GM12878 (cell line): ENCODE data around the gene EXO1. TPM values are rescaled to one million over a fixed set of nuclear protein-coding genes. Genes with fewer than 3 reads are reported as not detected.
"Not testable (repeated sequence)": the region's sequence is repeated elsewhere in the genome, so short reads cannot be mapped to it uniquely, and the experiment has no call there.

Source experiments
- ATAC-seq: fragments of 200-7000 bp; cut with Tn5 transposase; 3 replicates; pipeline ENCODE4 v1.9.1; 2020; ENCODE audit warnings: mild to moderate bottlenecking, moderate library complexity
- BruUV-seq: library from RNA; stranded (reverse); fragments of 400-500 nt; replicated peaks from 2 replicates; lab custom pipeline; 2021; lab: Mats Ljungman, UMichigan
- CTCF ChIA-PET: fragments of 300-600 bp; sonication (Branson Sonifier 250); formaldehyde crosslinking; extraction: SDS; loops from one replicate; lab custom pipeline; 2021; ENCODE audit warnings: inconsistent platforms; lab: Yijun Ruan, JAX
- POLR2A ChIA-PET: fragments of 350-600 bp; formaldehyde crosslinking; extraction: SDS; loops from one replicate; lab custom pipeline; 2021; ENCODE audit warnings: inconsistent platforms; lab: Charles Lee
- RAD21 ChIA-PET: fragments of 300-600 bp; sonication (Branson Sonifier 250); formaldehyde crosslinking; loops from one replicate; lab custom pipeline; 2023; ENCODE audit warnings: antibody characterized with exemption; ENCODE audit not compliant: unreplicated experiment; lab: Charles Lee
- SMC1A ChIA-PET: fragments of 300-600 bp; sonication (Branson Sonifier 250); formaldehyde crosslinking; loops from one replicate; lab custom pipeline; 2023; ENCODE audit not compliant: unreplicated experiment, uncharacterized antibody; lab: Charles Lee
- DNase-seq: peaks from one replicate; pipeline ENCODE4 v3.0.0-alpha.2; 2011; ENCODE audit warnings: low read depth, low spot score
- FAIRE-seq: peaks from 3 replicates; lab custom pipeline; 2011; peaks lifted over from hg19 to GRCh38; lab: Jason Lieb, UNC
- H2AFZ ChIP-seq: 2 replicates; pipeline ENCODE4 v1.6.0; 2011; ENCODE audit warnings: low read depth, low read length, control low read depth; ENCODE audit not compliant: control insufficient read depth
- H3K27ac ChIP-seq: 2 replicates; pipeline ENCODE4 v1.5.1; 2011; ENCODE audit warnings: control low read depth; ENCODE audit not compliant: control insufficient read depth, insufficient read depth
- H3K27me3 ChIP-seq, 2 experiments: replicated peaks in 1 of 2; 2 replicates each; pipeline versions ENCODE4 v1.6.0 to v1.6.1; 2011; ENCODE audit warnings: low read length in 1 of 2; ENCODE audit not compliant: control insufficient read depth in 2 of 2, insufficient read depth in 2 of 2
- H3K36me3 ChIP-seq, 2 experiments: 2 replicates each; pipeline ENCODE4 v1.5.1; 2011; ENCODE audit warnings: low read length in 1 of 2; ENCODE audit not compliant: control insufficient read depth in 2 of 2, insufficient read depth in 2 of 2
- H3K4me1 ChIP-seq: 2 replicates; pipeline ENCODE4 v1.6.1; 2011; ENCODE audit warnings: mild to moderate bottlenecking, low read length, moderate library complexity, mixed read lengths; ENCODE audit not compliant: control insufficient read depth, insufficient read depth
- H3K4me2 ChIP-seq: 2 replicates; pipeline ENCODE4 v1.6.0; 2011; ENCODE audit warnings: control low read depth; ENCODE audit not compliant: control insufficient read depth, insufficient read depth
- H3K4me3 ChIP-seq: fragments of 200-600 bp; sonication (generic); 2 replicates; pipeline ENCODE4 v1.5.1; 2016
- H3K79me2 ChIP-seq: 2 replicates; pipeline ENCODE4 v1.6.0; 2011; ENCODE audit warnings: low read length; ENCODE audit not compliant: control insufficient read depth, insufficient read depth
- H3K9ac ChIP-seq: 2 replicates; pipeline ENCODE4 v1.8.0; 2011; ENCODE audit warnings: low read length, control low read depth, mixed read lengths; ENCODE audit not compliant: control insufficient read depth, insufficient read depth
- H3K9me3 ChIP-seq: replicated peaks from 3 replicates; pipeline ENCODE4 v1.5.1; 2011; ENCODE audit warnings: mild to moderate bottlenecking, low read length; ENCODE audit not compliant: control insufficient read depth, insufficient read depth
- H4K20me1 ChIP-seq: 2 replicates; pipeline ENCODE4 v1.6.0; 2011; ENCODE audit not compliant: control insufficient read depth, insufficient read depth
- BCL11A ChIP-seq: IDR thresholded peaks from 2 replicates; pipeline ENCODE4 v1.6.1; 2011; ENCODE audit warnings: low read depth, low read length
- BHLHE40 ChIP-seq, 2 experiments: fragments of 450-650 bp in 1 of 2; IDR thresholded peaks; 2 replicates each; pipeline ENCODE4 v1.6.1; 2011 to 2017; ENCODE audit warnings: low read depth in 2 of 2, borderline replicate concordance in 1 of 2, improper control_type of control experiment in 1 of 2, low read length in 1 of 2, mild to moderate bottlenecking in 1 of 2
- BMI1 ChIP-seq: fragments of 450-650 bp; IDR thresholded peaks from 2 replicates; pipeline ENCODE4 v1.6.1; 2016; ENCODE audit warnings: mild to moderate bottlenecking, moderate library complexity, borderline replicate concordance
- CHD1 ChIP-seq: IDR thresholded peaks from 2 replicates; pipeline ENCODE4 v1.6.1; 2012; ENCODE audit warnings: low read depth, low read length, improper control_type of control experiment
- IKZF2 ChIP-seq, 2 experiments: fragments of 450-650 bp; IDR thresholded peaks; 2 replicates each; pipeline ENCODE4 v1.6.1; 2017; ENCODE audit warnings: mild to moderate bottlenecking in 2 of 2, moderate library complexity in 2 of 2
- POLR2AphosphoS2 ChIP-seq: IDR thresholded peaks from 2 replicates; pipeline ENCODE4 v1.6.1; 2011; ENCODE audit warnings: low read depth, mild to moderate bottlenecking, low read length, improper control_type of control experiment, moderate library complexity
- SMAD1 ChIP-seq: fragments of 450-650 bp; IDR thresholded peaks from 2 replicates; pipeline ENCODE4 v1.6.1; 2018; ENCODE audit warnings: mild to moderate bottlenecking, low read depth; ENCODE audit not compliant: partially characterized antibody
- TCF12 ChIP-seq: IDR thresholded peaks from 2 replicates; pipeline ENCODE4 v1.6.1; 2011; ENCODE audit warnings: low read depth, mild to moderate bottlenecking, low read length
- WGBS: methylation state at CpG from one replicate; pipeline ENCODE4 v1.1.6; 2016; ENCODE audit warnings: low lambda C conversion rate; ENCODE audit not compliant: insufficient replicate concordance, insufficient coverage; ENCODE audit errors: missing lambda C conversion rate; 5-methylcytosine and 5-hydroxymethylcytosine counted together
- in situ Hi-C: fragments of 300-500 bp; cut with MboI; formaldehyde crosslinking; loops from 9 replicates; pipeline ENCODE4 v1.14.3; 2018; ENCODE audit warnings: mixed read lengths
- intact Hi-C: fragments of 100-400 bp; cut with micrococcal nuclease; formaldehyde crosslinking; loops from one replicate; pipeline ENCODE4 v1.14.2; 2022; ENCODE audit not compliant: unreplicated experiment
- polyA plus RNA-seq, 11 experiments: library from polyadenylated mRNA; depleted of rRNA in 4 of 11; unstranded in 6 of 11; stranded (reverse) in 5 of 11; fragments of >200 nt; fragmentation: Nextera tagmentation in 4 of 11; fragmentation: Illumina TruSeq in 1 of 11; extraction: Ambion mirVana in 4 of 11; extraction: Trizol in 1 of 11; gene quantifications; 1 replicate in 1 of 11; 2 replicates in 10 of 11; pipeline versions ENCODE4 v1.2.1 to v1.2.3, GENCODE V29; 2011 to 2016; ENCODE audit warnings: inconsistent platforms in 2 of 11, missing spikeins in 2 of 11, low read depth in 1 of 11
- total RNA-seq, 4 experiments: library from RNA; depleted of rRNA in 3 of 4; stranded (reverse); fragments of >200 nt in 3 of 4; fragmentation: Illumina TruSeq in 1 of 4; extraction: Trizol in 1 of 4; gene quantifications; 2 replicates each; pipeline versions ENCODE4 v1.2.1 to v1.2.3, GENCODE V29; 2013 to 2021

EXO1 gene
- total and polyA plus RNA-seq, 10 of the 15 experiments (the other 5 are each of a cell fraction or from before 2014, with no cell fraction given) = 8.7 to 43.4 (median 30.6) TPM

- Histone ChIP-seq H3K36me3 (no peaks in the 10 kb centered on the region), H3K27me3 (no peaks in the 10 kb centered on the region), H3K79me2 (no peaks in the 10 kb centered on the region), H3K9ac (no peak overlapping the region), H3K27ac (no peak overlapping the region), H2AFZ (no peak overlapping the region), H3K4me3 (no peak overlapping the region), H3K9me3 (no peaks in the 10 kb centered on the region), H3K4me1 (no peaks in the 10 kb centered on the region), H4K20me1 (no peaks in the 10 kb centered on the region), H3K4me2 (no peak overlapping the region)
- ATAC-seq = no peak
- WGBS = 63% methylated on average over 3 of the region's 3 CpGs
- TF ChIP-seq SMAD1 (no peak), TCF12 (no peak), IKZF2 (IDR thresholded peaks at IDR 0.05) (no peak), BHLHE40 (IDR thresholded peaks at IDR 0.05; ENCODE audit: borderline replicate concordance in 1 of 2, low read depth in 2 of 2, low read length in 1 of 2) (no peak), BMI1 (no peak), BCL11A (no peak), CHD1 (no peak), POLR2AphosphoS2 (no peak)
- RAD21 ChIA-PET = no interaction called here
- intact Hi-C loops (no loop called here), in situ Hi-C loops (no loop called here)
- CTCF ChIA-PET = no interaction called here
- no peak for FAIRE-seq
- SMC1A ChIA-PET = no interaction called here
- no peak for DNase-seq
- POLR2A ChIA-PET = no interaction called here
- no TSS peak for BruUV-seq
These were observed 45.1 kb upstream of the EXO1 start for GRCh38 chr1:241802863-241803262.

DNA sequence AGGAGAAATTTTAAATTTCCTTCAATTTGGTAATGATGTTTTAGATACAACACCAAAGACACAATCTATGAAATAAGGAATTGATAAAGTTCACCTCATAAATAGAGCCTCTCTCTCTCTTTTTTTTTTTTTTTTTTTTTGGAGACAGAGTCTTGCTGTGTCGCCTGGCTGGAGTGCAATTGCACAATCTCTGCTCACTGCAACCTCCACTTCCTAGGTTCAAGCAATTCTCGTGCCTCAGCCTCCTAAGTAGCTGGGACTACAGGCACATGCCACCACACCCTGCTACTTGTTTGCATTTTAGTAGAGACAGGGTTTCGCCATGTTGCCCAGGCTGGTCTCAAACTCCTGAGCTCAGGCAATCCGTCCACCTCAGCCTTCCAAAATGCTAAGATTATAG is 43.3 kb upstream of the EXO1 start:
- in situ Hi-C loops, SMC1A ChIA-PET, H4K20me1 ChIP-seq, H3K4me2 ChIP-seq, H3K79me2 ChIP-seq, BruUV-seq, H3K4me3 ChIP-seq, intact Hi-C loops, H3K27ac ChIP-seq, H3K4me1 ChIP-seq, RAD21 ChIA-PET, H3K9me3 ChIP-seq, H3K36me3 ChIP-seq, ATAC-seq, H3K9ac ChIP-seq, H2AFZ ChIP-seq, H3K27me3 ChIP-seq, FAIRE-seq, DNase-seq, CTCF ChIA-PET: not testable (repeated sequence)
- POLR2A ChIA-PET = interaction anchor here (0.7 kb wide), 1 partner anchor 319 kb away, joined by 7 read pairs; no protein-coding TSS in a partner anchor
- 17% methylated on average over 4 of the region's 4 CpGs for WGBS
